ENCODE results near the gene CAPN11.

The CAPN11 gene

GRCh38 chr6:44217332-44218143 is 58.9 kb downstream of the CAPN11 start:
- FAIRE-seq: no peak

GRCh38 chr6:44219053-44219814 is 60.6 kb downstream of the CAPN11 start:
- FAIRE-seq: no peak

- no peak for FAIRE-seq
These were observed 61.5 kb downstream of the CAPN11 start for GRCh38 chr6:44219815-44220784.

GRCh38 chr6:44220913-44221290 is 62.3 kb downstream of the CAPN11 start:
- FAIRE-seq: no peak

- FAIRE-seq: no peak
These were observed 62.8 kb downstream of the CAPN11 start for GRCh38 chr6:44221291-44221960.

- no peak for FAIRE-seq
These were observed 63.3 kb downstream of the CAPN11 start for GRCh38 chr6:44221961-44222335.

- no peak for FAIRE-seq
These were observed 64.1 kb downstream of the CAPN11 start for GRCh38 chr6:44222486-44223318.

- no peak for FAIRE-seq
These were observed 64.9 kb downstream of the CAPN11 start, which contains the start of gene SLC29A1 for GRCh38 chr6:44223319-44224028. TSS of gene SLC29A1 (plus strand) at chr6:44223595. CDS start at chr6:44227314, 3,719 bp downstream.

GRCh38 chr6:44224029-44224964 is 65.7 kb downstream of the CAPN11 start:
- no peak for FAIRE-seq

GRCh38 chr6:44224965-44225305 is 66.3 kb downstream of the CAPN11 start:
- no peak for FAIRE-seq

GRCh38 chr6:44225579-44226325 is 67.1 kb downstream of the CAPN11 start:
- FAIRE-seq: no peak

- FAIRE-seq: no peak
These were observed 67.9 kb downstream of the CAPN11 start for GRCh38 chr6:44226368-44227147.

- no peak for FAIRE-seq
These were observed 68.7 kb downstream of the CAPN11 start for GRCh38 chr6:44227148-44227793.

- FAIRE-seq: no peak
These were observed 69.4 kb downstream of the CAPN11 start for GRCh38 chr6:44228031-44228430.

GRCh38 chr6:44228433-44228832 is 69.8 kb downstream of the CAPN11 start:
- FAIRE-seq: no peak

- FAIRE-seq: no peak
These were observed 70.2 kb downstream of the CAPN11 start for GRCh38 chr6:44228836-44229235.

- FAIRE-seq: no peak
These were observed 70.9 kb downstream of the CAPN11 start for GRCh38 chr6:44229376-44230033.
